K562 (cell line): ENCODE results near the gene PAPOLB. TPM values are rescaled to one million over a fixed set of nuclear protein-coding genes. Genes with fewer than 3 reads are reported as not detected.

ENCODE experiments used
- ATAC-seq: fragments of 200-7000 bp; cut with Tn5 transposase; 3 replicates; pipeline ENCODE4 v1.9.1; 2020; ENCODE audit warnings: moderate library complexity
- BruUV-seq: library from RNA; stranded (reverse); fragments of 400-500 nt; replicated peaks from 2 replicates; lab custom pipeline; 2021; lab: Mats Ljungman, UMichigan
- CTCF ChIA-PET: fragments of 300-600 bp; formaldehyde crosslinking; extraction: SDS; loops from one replicate; lab custom pipeline; 2021; ENCODE audit warnings: low intra/inter-chr PET ratio; lab: Yijun Ruan, JAX
- POLR2A ChIA-PET: fragments of 300-600, 350-650 bp; sonication (Branson Sonifier 250); formaldehyde crosslinking; extraction: SDS; loops from one replicate; lab custom pipeline; 2021; ENCODE audit warnings: antibody characterized with exemption, inconsistent platforms; lab: Yijun Ruan, JAX
- DNase-seq, 4 experiments: peaks; one replicate each; pipeline versions ENCODE4 v3.0.0 to v3.0.0-alpha.2; 2011 to 2018; ENCODE audit warnings: low spot score in 3 of 4, mixed read lengths in 3 of 4; ENCODE audit errors: extremely low read depth in 1 of 4
- FAIRE-seq: peaks from 2 replicates; lab custom pipeline; 2011; peaks lifted over from hg19 to GRCh38; lab: Jason Lieb, UNC
- H2AFZ ChIP-seq: 2 replicates; pipeline ENCODE4 v1.6.0; 2011; ENCODE audit warnings: low read depth, low read length, control low read depth, inconsistent platforms
- H3K27ac ChIP-seq: fragments of 200-600 bp; 3 replicates; pipeline ENCODE4 v1.8.0; 2011; ENCODE audit warnings: low read depth, mild to moderate bottlenecking, control low read depth, inconsistent platforms, low read length, moderate library complexity, mixed read lengths; ENCODE audit errors: extremely low read depth
- H3K27me3 ChIP-seq, 2 experiments: fragments of 300-600 bp in 1 of 2; 2 replicates in 1 of 2; 3 replicates in 1 of 2; pipeline versions ENCODE4 v1.6.0 to v1.8.0; 2011; ENCODE audit warnings: inconsistent platforms in 2 of 2, low read length in 2 of 2, mild to moderate bottlenecking in 1 of 2, mixed read lengths in 1 of 2, moderate library complexity in 1 of 2; ENCODE audit not compliant: control insufficient read depth in 2 of 2, insufficient read depth in 2 of 2
- H3K36me3 ChIP-seq: fragments of 300-600 bp; 3 replicates; pipeline ENCODE4 v1.8.0; 2011; ENCODE audit warnings: mild to moderate bottlenecking, low read length, inconsistent platforms; ENCODE audit not compliant: control insufficient read depth, insufficient read depth
- H3K4me1 ChIP-seq, 2 experiments: fragments of 200-600 bp in 1 of 2; replicated peaks in 1 of 2; 2 replicates in 1 of 2; 3 replicates in 1 of 2; pipeline versions ENCODE4 v1.5.1 to v1.8.0; 2011; ENCODE audit warnings: inconsistent platforms in 2 of 2, low read length in 2 of 2, mild to moderate bottlenecking in 1 of 2, mixed read lengths in 1 of 2, moderate library complexity in 1 of 2; ENCODE audit not compliant: control insufficient read depth in 2 of 2, insufficient read depth in 2 of 2
- H3K4me2 ChIP-seq: 2 replicates; pipeline ENCODE4 v1.6.1; 2011; ENCODE audit warnings: low read length, control low read depth, inconsistent platforms, mixed read lengths; ENCODE audit not compliant: insufficient read depth
- H3K4me3 ChIP-seq: fragments of 200-600 bp; sonication (generic), shearing (Covaris generic); 2 replicates; pipeline ENCODE4 v1.5.1; 2016; ENCODE audit warnings: control low read depth, inconsistent platforms
- H3K79me2 ChIP-seq: fragments of 200-600 bp; 3 replicates; pipeline ENCODE4 v1.8.0; 2011; ENCODE audit warnings: low read length, inconsistent platforms; ENCODE audit not compliant: control insufficient read depth, insufficient read depth
- H3K9ac ChIP-seq, 2 experiments: 2 replicates each; pipeline versions ENCODE4 v1.6.0 to v1.6.1; 2011; ENCODE audit warnings: low read depth in 2 of 2, low read length in 2 of 2, control low read depth in 1 of 2, inconsistent platforms in 1 of 2, mild to moderate bottlenecking in 1 of 2, mixed read lengths in 1 of 2; ENCODE audit not compliant: insufficient read depth in 1 of 2
- H3K9me1 ChIP-seq: one replicate; pipeline ENCODE4 v1.6.0; 2011; ENCODE audit warnings: inconsistent platforms, mild to moderate bottlenecking, low read length, moderate library complexity; ENCODE audit not compliant: control insufficient read depth, insufficient read depth
- H3K9me3 ChIP-seq: replicated peaks from 2 replicates; pipeline ENCODE4 v1.5.1; 2011; ENCODE audit warnings: low read depth, low read length, inconsistent platforms; ENCODE audit not compliant: control insufficient read depth, insufficient read depth
- H4K20me1 ChIP-seq: replicated peaks from 2 replicates; pipeline ENCODE4 v1.6.1; 2011; ENCODE audit warnings: low read length, inconsistent platforms, mixed read lengths; ENCODE audit not compliant: control insufficient read depth, insufficient read depth
- ELF4 ChIP-seq: fragments of 450-650 bp; formaldehyde crosslinking; IDR thresholded peaks from 2 replicates; pipeline ENCODE4 v1.4.0; 2022; ENCODE audit warnings: missing genetic modification characterization
- NFRKB ChIP-seq: fragments of 450-650 bp; IDR thresholded peaks from 2 replicates; pipeline ENCODE4 v1.6.1; 2016; ENCODE audit warnings: low read depth
- NR3C1 ChIP-seq: sonication (generic); formaldehyde crosslinking; IDR thresholded peaks from 2 replicates; pipeline ENCODE4 v1.8.1; 2022; ENCODE audit warnings: missing genetic modification reagents
- PHTF2 ChIP-seq: fragments of 250-450 bp; sonication (Bioruptor Pico); IDR thresholded peaks from 2 replicates; pipeline ENCODE4 v1.5.0; 2021; ENCODE audit warnings: mild to moderate bottlenecking
- POLR2AphosphoS2 ChIP-seq: IDR thresholded peaks from 2 replicates; pipeline ENCODE4 v1.6.1; 2012; ENCODE audit warnings: low read length, improper control_type of control experiment
- RAD51 ChIP-seq: fragments of 450-650 bp; IDR thresholded peaks from 2 replicates; pipeline ENCODE4 v1.7.1; 2016; ENCODE audit warnings: low read depth, mild to moderate bottlenecking, borderline replicate concordance
- SRSF7 ChIP-seq: fragments of 200-400 bp; formaldehyde crosslinking; optimal IDR thresholded peaks from 2 replicates; pipeline ENCODE3; 2017; ENCODE audit warnings: mild to moderate bottlenecking, low read depth, low read length
- ZNF24 ChIP-seq: fragments of 450-650 bp; IDR thresholded peaks from 2 replicates; pipeline ENCODE4 v1.6.1; 2016
- WGBS: fragments of 100-300 bp; shearing (Covaris generic); methylation state at CpG from one replicate; pipeline ENCODE4 v1.1.6; 2016; ENCODE audit warnings: low coverage, mixed read lengths; ENCODE audit not compliant: insufficient coverage; ENCODE audit errors: missing lambda C conversion rate; 5-methylcytosine and 5-hydroxymethylcytosine counted together
- in situ Hi-C: fragments of 300-500 bp; cut with MboI; formaldehyde crosslinking; loops from 4 replicates; pipeline ENCODE4 v1.15.0; 2018; ENCODE audit warnings: inconsistent platforms, mixed read lengths
- intact Hi-C: fragments of 100-400 bp; cut with micrococcal nuclease; formaldehyde crosslinking; loops from 2 replicates; pipeline ENCODE4 v1.14.2; 2022
- polyA plus RNA-seq, 8 experiments: library from polyadenylated mRNA; depleted of rRNA in 4 of 8; stranded (reverse) in 5 of 8; unstranded in 3 of 8; fragments of >200 nt; fragmentation: Nextera tagmentation in 2 of 8; fragmentation: Illumina TruSeq in 1 of 8; extraction: Ambion mirVana in 2 of 8; extraction: Trizol in 1 of 8; gene quantifications; 2 replicates each; pipeline versions ENCODE4 v1.2.1 to v1.2.3, GENCODE V29; 2011 to 2014; ENCODE audit warnings: inconsistent platforms in 1 of 8, missing spikeins in 1 of 8
- total RNA-seq, 7 experiments: library from RNA; depleted of rRNA in 6 of 7; stranded (reverse); fragments of >200 nt in 6 of 7; fragmentation: Illumina TruSeq in 2 of 7; extraction: Trizol in 2 of 7; gene quantifications; 2 replicates each; pipeline versions ENCODE4 v1.2.1 to v1.2.3, GENCODE V29; 2011 to 2021; ENCODE audit warnings: low replicate concordance in 1 of 7
- TF ChIP-seq, protein P1 (sequence below): fragments of 250-450 bp; sonication (Bioruptor Pico); IDR thresholded peaks from 2 replicates; pipeline ENCODE4 v1.5.0; 2021
- TF ChIP-seq, protein P2 (sequence below), 2 experiments: fragments of 450-650 bp in 1 of 2; sonication (generic) in 1 of 2; formaldehyde crosslinking; conservative IDR thresholded peaks; 2 replicates each; pipeline versions ENCODE4 v1.4.0 to v1.8.1; 2020 to 2022; ENCODE audit warnings: mild to moderate bottlenecking in 1 of 2, missing genetic modification reagents in 1 of 2
- TF ChIP-seq, protein P3 (sequence below), 2 experiments: fragments of 450-650 bp in 1 of 2; sonication (generic) in 1 of 2; formaldehyde crosslinking in 1 of 2; IDR thresholded peaks in 1 of 2; conservative IDR thresholded peaks in 1 of 2; 2 replicates each; pipeline versions ENCODE4 v1.6.1 to v1.8.1; 2016 to 2023; ENCODE audit warnings: mild to moderate bottlenecking in 2 of 2, moderate library complexity in 2 of 2, inconsistent platforms in 1 of 2, missing genetic modification reagents in 1 of 2
- TF ChIP-seq, protein P4 (sequence below): fragments of 450-650 bp; IDR thresholded peaks from 2 replicates; pipeline ENCODE4 v1.6.1; 2017; ENCODE audit warnings: antibody characterized with exemption

The PAPOLB gene
- total and polyA plus RNA-seq, 9 of the 15 experiments (the other 6 are each of a cell fraction or from before 2014, with no cell fraction given), result 0.04 to 0.33 (median 0.16) TPM; not detected in 4

DNA sequence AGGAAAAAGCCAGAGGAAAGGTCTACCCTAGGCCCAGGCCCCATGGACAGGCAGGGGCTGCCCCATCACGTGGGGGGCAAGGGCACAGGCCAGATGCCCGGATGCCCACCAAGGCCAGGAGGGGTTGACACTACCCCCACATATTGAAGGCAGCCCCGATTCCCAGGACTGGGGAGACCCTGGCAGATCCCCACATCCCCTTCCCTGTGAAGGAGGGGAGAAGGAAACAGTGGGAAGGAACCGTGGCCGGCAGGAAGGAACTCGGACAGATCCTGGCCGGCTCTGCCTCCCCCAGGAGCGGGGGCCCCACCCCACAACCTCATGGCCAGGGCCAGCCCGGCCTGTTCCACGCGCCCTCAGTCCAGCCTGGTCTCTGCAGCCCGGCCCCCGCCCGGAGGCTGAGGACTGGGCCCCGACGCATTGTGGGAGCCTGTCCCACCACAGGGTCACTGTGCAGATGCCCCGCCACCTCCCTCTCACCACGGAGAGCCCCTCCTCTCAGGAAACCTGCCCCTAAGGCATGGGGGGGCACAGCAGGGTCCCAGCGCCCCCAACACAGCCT, 41.3 kb downstream of the PAPOLB start:
- peaks cover 0 to 9% of the 10 kb centered on the region in 2 experiments; a peak in 1 of 5 replicates for H3K27me3 ChIP-seq

More for the DNA sequence above, 41.3 kb downstream of the PAPOLB start:
- TF ChIP-seq, protein P1, sequence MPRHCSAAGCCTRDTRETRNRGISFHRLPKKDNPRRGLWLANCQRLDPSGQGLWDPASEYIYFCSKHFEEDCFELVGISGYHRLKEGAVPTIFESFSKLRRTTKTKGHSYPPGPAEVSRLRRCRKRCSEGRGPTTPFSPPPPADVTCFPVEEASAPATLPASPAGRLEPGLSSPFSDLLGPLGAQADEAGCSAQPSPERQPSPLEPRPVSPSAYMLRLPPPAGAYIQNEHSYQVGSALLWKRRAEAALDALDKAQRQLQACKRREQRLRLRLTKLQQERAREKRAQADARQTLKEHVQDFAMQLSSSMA (CRISPR knock-in tag), result no peak
- TF ChIP-seq NR3C1 (no peak), ELF4 (no peak), ZNF24 (no peak), NFRKB (no peak), RAD51 (no peak), SRSF7 (no peak), POLR2AphosphoS2 (no peak), PHTF2 (no peak)
- TF ChIP-seq, protein P2, sequence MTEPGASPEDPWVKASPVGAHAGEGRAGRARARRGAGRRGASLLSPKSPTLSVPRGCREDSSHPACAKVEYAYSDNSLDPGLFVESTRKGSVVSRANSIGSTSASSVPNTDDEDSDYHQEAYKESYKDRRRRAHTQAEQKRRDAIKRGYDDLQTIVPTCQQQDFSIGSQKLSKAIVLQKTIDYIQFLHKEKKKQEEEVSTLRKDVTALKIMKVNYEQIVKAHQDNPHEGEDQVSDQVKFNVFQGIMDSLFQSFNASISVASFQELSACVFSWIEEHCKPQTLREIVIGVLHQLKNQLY (CRISPR knock-in tag; conservative IDR thresholded peaks at IDR 0.05), result no peak
- TF ChIP-seq, protein P3, sequence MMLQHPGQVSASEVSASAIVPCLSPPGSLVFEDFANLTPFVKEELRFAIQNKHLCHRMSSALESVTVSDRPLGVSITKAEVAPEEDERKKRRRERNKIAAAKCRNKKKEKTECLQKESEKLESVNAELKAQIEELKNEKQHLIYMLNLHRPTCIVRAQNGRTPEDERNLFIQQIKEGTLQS (IDR thresholded peaks at IDR 0.05), result no peak
- TF ChIP-seq, protein P3 (CRISPR knock-in tag; conservative IDR thresholded peaks at IDR 0.05), result no peak
- TF ChIP-seq, protein P4, sequence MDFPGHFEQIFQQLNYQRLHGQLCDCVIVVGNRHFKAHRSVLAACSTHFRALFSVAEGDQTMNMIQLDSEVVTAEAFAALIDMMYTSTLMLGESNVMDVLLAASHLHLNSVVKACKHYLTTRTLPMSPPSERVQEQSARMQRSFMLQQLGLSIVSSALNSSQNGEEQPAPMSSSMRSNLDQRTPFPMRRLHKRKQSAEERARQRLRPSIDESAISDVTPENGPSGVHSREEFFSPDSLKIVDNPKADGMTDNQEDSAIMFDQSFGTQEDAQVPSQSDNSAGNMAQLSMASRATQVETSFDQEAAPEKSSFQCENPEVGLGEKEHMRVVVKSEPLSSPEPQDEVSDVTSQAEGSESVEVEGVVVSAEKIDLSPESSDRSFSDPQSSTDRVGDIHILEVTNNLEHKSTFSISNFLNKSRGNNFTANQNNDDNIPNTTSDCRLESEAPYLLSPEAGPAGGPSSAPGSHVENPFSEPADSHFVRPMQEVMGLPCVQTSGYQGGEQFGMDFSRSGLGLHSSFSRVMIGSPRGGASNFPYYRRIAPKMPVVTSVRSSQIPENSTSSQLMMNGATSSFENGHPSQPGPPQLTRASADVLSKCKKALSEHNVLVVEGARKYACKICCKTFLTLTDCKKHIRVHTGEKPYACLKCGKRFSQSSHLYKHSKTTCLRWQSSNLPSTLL, result no peak
- Histone ChIP-seq H3K4me3 (no peak overlapping the region), H3K4me1 (peaks cover 0 to 57% of the 10 kb centered on the region in 2 experiments; a peak in 2 of 5 replicates), H3K9ac (no peak overlapping the region; a peak in 1 of 4 replicates), H3K36me3 (no peaks in the 10 kb centered on the region), H4K20me1 (no peaks in the 10 kb centered on the region), H3K9me3 (no peaks in the 10 kb centered on the region), H2AFZ (no peak overlapping the region), H3K79me2 (no peaks in the 10 kb centered on the region), H3K9me1 (no peaks in the 10 kb centered on the region), H3K27ac (no peak overlapping the region), H3K4me2 (no peak overlapping the region)
- DNase-seq (no peak), FAIRE-seq (no peak), ATAC-seq (peak; percentile 34)
- CTCF ChIA-PET, result no interaction called here
- POLR2A ChIA-PET, result interaction anchor here (1.4 kb wide), 1 partner anchor 8 kb away, joined by 3 read pairs; no protein-coding TSS in a partner anchor
- intact Hi-C loops, result no loop called here
- BruUV-seq, result no TSS peak
- 46% methylated on average over 11 of the region's 19 CpGs for WGBS
- in situ Hi-C loops, result no loop called here
